ENCODE measurements around the gene CFAP54.

Gene CFAP54

DNA sequence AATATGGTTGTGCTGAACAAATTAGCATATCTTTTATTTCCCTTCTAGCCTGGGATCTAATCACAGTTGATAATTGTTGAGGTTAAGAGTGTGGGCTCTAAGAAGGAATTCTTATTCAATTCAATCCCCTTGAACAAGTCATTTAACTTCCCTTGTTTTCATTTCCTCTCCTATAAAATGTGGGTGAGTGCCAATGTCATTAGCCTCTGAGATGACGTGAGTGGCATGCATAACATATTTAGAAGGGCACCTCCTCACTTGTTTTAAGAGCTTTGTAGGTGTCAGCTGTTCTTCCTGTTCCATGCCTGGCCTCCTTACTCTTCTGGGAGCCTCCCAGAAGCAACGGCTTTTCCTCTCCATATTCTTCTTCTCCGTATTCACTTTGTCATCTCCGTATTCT lies 262.2 kb downstream of the CFAP54 start:
- H3K9ac ChIP-seq, result no peak overlapping the region
- no peak overlapping the region for H3K4me3 ChIP-seq (IDR thresholded peaks at IDR 0.05; ENCODE audit: insufficient read depth, low read depth, low read length)
- H4K20me1 ChIP-seq (ENCODE audit: insufficient read depth), result no peaks in the 10 kb centered on the region
- no peak overlapping the region for H2AFZ ChIP-seq (ENCODE audit: low read depth)
- no peak overlapping the region for H3K4me2 ChIP-seq
- H3K27ac ChIP-seq, result no peak overlapping the region
- no peaks in the 10 kb centered on the region for H3K79me2 ChIP-seq (ENCODE audit: insufficient read depth, low read depth)
- no peaks in the 10 kb centered on the region for H3K36me3 ChIP-seq (ENCODE audit: insufficient read depth)
- TF ChIP-seq, protein P1, sequence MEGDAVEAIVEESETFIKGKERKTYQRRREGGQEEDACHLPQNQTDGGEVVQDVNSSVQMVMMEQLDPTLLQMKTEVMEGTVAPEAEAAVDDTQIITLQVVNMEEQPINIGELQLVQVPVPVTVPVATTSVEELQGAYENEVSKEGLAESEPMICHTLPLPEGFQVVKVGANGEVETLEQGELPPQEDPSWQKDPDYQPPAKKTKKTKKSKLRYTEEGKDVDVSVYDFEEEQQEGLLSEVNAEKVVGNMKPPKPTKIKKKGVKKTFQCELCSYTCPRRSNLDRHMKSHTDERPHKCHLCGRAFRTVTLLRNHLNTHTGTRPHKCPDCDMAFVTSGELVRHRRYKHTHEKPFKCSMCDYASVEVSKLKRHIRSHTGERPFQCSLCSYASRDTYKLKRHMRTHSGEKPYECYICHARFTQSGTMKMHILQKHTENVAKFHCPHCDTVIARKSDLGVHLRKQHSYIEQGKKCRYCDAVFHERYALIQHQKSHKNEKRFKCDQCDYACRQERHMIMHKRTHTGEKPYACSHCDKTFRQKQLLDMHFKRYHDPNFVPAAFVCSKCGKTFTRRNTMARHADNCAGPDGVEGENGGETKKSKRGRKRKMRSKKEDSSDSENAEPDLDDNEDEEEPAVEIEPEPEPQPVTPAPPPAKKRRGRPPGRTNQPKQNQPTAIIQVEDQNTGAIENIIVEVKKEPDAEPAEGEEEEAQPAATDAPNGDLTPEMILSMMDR (conservative IDR thresholded peaks at IDR 0.05; ENCODE audit: low read depth, low read length), result no peak
- H3K27me3 ChIP-seq (ENCODE audit: insufficient read depth, low read depth), result no peaks in the 10 kb centered on the region
- no peaks in the 10 kb centered on the region for H3K4me1 ChIP-seq (ENCODE audit: low read depth, poor library complexity, severe bottlenecking)

DNA sequence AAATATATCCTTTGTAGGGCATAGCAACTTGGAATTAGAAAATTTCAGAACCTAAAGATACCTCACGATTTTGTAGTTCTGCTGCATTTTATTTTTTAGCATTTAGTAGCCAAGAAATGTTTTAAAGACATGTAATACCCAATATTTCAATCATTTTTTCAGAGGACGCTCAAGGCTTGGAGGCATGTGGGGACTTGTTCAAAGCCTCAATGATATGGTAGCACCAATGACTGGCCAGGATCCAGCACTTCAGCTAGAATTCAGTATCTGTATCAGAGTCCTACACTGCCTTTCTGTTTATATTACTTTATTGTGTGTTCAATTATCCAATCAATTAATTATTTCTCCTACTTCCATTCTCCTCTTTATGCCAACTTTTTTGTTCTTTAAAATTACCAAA lies 262.8 kb downstream of the CFAP54 start:
- Histone ChIP-seq H3K27me3 (ENCODE audit: insufficient read depth, low read depth) (no peaks in the 10 kb centered on the region), H3K9ac (no peak overlapping the region), H4K20me1 (ENCODE audit: insufficient read depth) (no peaks in the 10 kb centered on the region), H3K4me2 (no peak overlapping the region), H3K4me1 (ENCODE audit: low read depth, poor library complexity, severe bottlenecking) (no peaks in the 10 kb centered on the region), H3K79me2 (ENCODE audit: insufficient read depth, low read depth) (no peaks in the 10 kb centered on the region), H3K4me3 (IDR thresholded peaks at IDR 0.05; ENCODE audit: insufficient read depth, low read depth, low read length) (no peak overlapping the region), H3K36me3 (ENCODE audit: insufficient read depth) (no peaks in the 10 kb centered on the region), H2AFZ (ENCODE audit: low read depth) (no peak overlapping the region), H3K27ac (no peak overlapping the region)
- TF ChIP-seq, protein P1 (conservative IDR thresholded peaks at IDR 0.05; ENCODE audit: low read depth, low read length), result no peak

DNA sequence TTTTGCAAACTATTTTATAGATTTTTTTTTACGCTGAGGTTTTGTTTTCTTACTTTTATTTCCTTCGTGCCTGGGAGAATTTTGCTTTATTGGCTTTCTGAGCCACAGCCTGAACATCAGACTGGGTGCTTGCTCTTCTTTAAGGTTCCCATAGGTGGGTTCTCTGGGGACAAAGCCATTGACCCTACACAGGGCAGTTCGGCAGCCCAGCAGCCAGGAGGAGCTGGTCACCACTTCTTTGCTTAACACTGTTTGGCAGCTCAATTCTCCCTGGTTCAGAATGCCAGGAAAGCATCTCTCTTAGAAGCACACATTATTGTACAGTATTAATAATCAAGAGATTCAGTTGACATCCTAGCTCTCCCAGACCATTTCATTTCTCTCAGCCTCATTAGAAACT lies 276.9 kb downstream of the CFAP54 start:
- no peak overlapping the region for H2AFZ ChIP-seq (ENCODE audit: low read depth)
- no peak overlapping the region for H3K4me2 ChIP-seq
- H3K36me3 ChIP-seq (ENCODE audit: insufficient read depth), result no peaks in the 10 kb centered on the region
- TF ChIP-seq, protein P1 (conservative IDR thresholded peaks at IDR 0.05; ENCODE audit: low read depth, low read length), result no peak
- H4K20me1 ChIP-seq (ENCODE audit: insufficient read depth), result no peaks in the 10 kb centered on the region
- no peaks in the 10 kb centered on the region for H3K79me2 ChIP-seq (ENCODE audit: insufficient read depth, low read depth)
- no peaks in the 10 kb centered on the region for H3K4me1 ChIP-seq (ENCODE audit: low read depth, poor library complexity, severe bottlenecking)
- no peak overlapping the region for H3K4me3 ChIP-seq (IDR thresholded peaks at IDR 0.05; ENCODE audit: insufficient read depth, low read depth, low read length)
- H3K9ac ChIP-seq, result no peak overlapping the region
- no peak overlapping the region for H3K27ac ChIP-seq
- no peaks in the 10 kb centered on the region for H3K27me3 ChIP-seq (ENCODE audit: insufficient read depth, low read depth)

DNA sequence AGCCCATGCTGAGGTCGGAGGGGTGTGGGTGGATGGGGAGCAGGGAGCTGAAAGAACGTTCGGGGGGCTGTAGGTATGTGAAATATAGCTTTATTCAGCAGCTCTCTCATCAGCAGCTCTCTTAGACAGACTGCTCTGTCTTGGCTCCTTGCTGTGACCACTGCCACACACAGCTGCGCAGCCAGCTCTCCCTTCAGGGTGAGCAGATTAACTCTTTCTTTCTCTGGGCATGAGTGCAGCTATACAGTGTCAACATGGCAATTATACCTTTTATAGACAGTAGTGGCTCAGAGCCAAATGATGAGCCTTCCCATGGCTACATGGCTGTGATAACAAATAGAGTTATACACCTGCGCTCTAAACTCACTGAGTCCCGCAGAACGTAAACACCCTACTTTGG lies 280.0 kb downstream of the CFAP54 start:
- Histone ChIP-seq H3K4me2 (no peak overlapping the region), H3K27me3 (ENCODE audit: insufficient read depth, low read depth) (no peaks in the 10 kb centered on the region), H3K79me2 (ENCODE audit: insufficient read depth, low read depth) (no peaks in the 10 kb centered on the region), H3K27ac (no peak overlapping the region), H3K4me1 (ENCODE audit: low read depth, poor library complexity, severe bottlenecking) (no peaks in the 10 kb centered on the region), H2AFZ (ENCODE audit: low read depth) (no peak overlapping the region), H3K9ac (no peak overlapping the region), H4K20me1 (ENCODE audit: insufficient read depth) (no peaks in the 10 kb centered on the region), H3K36me3 (ENCODE audit: insufficient read depth) (no peaks in the 10 kb centered on the region), H3K4me3 (IDR thresholded peaks at IDR 0.05; ENCODE audit: insufficient read depth, low read depth, low read length) (no peak overlapping the region)
- TF ChIP-seq, protein P1 (conservative IDR thresholded peaks at IDR 0.05; ENCODE audit: low read depth, low read length), result no peak
